ENCODE measurements around the gene FGD6. TPM values are rescaled to one million over a fixed set of nuclear protein-coding genes. Genes with fewer than 3 reads are reported as not detected.

Gene FGD6
- total RNA-seq, 2 donors from 2014 or later, result 9.8 to 21.8 TPM

- DNase-seq, result no peak
- no peak overlapping the region for H3K9ac ChIP-seq (ENCODE audit: low read depth in 2 of 2, low read length in 2 of 2)
- intact Hi-C loops (cut with DNase I), result no loop called here
- no peaks in the 10 kb centered on the region for H3K27me3 ChIP-seq
- TF ChIP-seq CTCF (IDR thresholded peaks at IDR 0.05), result no peak
- no peaks in the 10 kb centered on the region for H3K36me3 ChIP-seq
- H3K4me1 ChIP-seq, result peaks cover 3% of the 10 kb centered on the region
- no peak overlapping the region for H3K27ac ChIP-seq
- no peak overlapping the region for H3K4me3 ChIP-seq
- H3K9me3 ChIP-seq, result no peaks in the 10 kb centered on the region
Observed at GRCh38 chr12:95192271-95192670, 25.0 kb downstream of the FGD6 start.

- intact Hi-C loops (cut with DNase I), result no loop called here
- no peak for TF ChIP-seq CTCF (IDR thresholded peaks at IDR 0.05)
- H3K4me1 ChIP-seq, result peaks cover 3% of the 10 kb centered on the region
- no peak overlapping the region for H3K4me3 ChIP-seq
- no peaks in the 10 kb centered on the region for H3K36me3 ChIP-seq
- no peak overlapping the region for H3K27ac ChIP-seq
- H3K9ac ChIP-seq (ENCODE audit: low read depth in 2 of 2, low read length in 2 of 2), result no peak overlapping the region
- no peaks in the 10 kb centered on the region for H3K9me3 ChIP-seq
- no peaks in the 10 kb centered on the region for H3K27me3 ChIP-seq
- no peak for DNase-seq
Observed at GRCh38 chr12:95191060-95191696, 26.1 kb downstream of the FGD6 start.

- Histone ChIP-seq H3K4me3 (no peak overlapping the region), H3K27me3 (no peaks in the 10 kb centered on the region), H3K27ac (no peak overlapping the region), H3K36me3 (no peaks in the 10 kb centered on the region), H3K9me3 (no peaks in the 10 kb centered on the region), H3K4me1 (peaks cover 3% of the 10 kb centered on the region), H3K9ac (ENCODE audit: low read depth in 2 of 2, low read length in 2 of 2) (no peak overlapping the region)
- intact Hi-C loops (cut with DNase I), result no loop called here
- no peak for DNase-seq
- TF ChIP-seq CTCF (IDR thresholded peaks at IDR 0.05), result no peak
Observed at GRCh38 chr12:95187865-95188415, 29.3 kb downstream of the FGD6 start.

DNA sequence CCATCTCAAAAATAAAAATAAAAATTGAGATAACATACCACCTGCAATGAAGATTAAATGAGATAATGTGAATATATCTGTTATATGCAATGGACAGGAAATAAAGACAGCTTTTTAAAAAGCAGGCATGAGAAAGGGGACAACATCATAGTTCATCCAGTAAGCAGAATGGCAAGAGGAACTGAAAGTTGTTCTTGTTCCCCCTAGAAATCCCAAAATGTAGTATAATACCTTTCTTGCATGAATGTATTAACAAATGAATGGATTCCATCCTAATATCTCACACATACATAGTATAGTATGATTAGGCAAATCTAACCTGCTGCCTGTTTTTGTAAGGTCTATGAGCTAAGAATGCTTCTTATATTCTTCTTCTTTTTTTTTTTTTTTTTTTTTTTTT lies 31.4 kb downstream of the FGD6 start:
- Histone ChIP-seq H3K27me3 (no peaks in the 10 kb centered on the region), H3K4me1 (no peaks in the 10 kb centered on the region), H3K4me3 (no peak overlapping the region), H3K27ac (no peak overlapping the region), H3K9me3 (no peaks in the 10 kb centered on the region), H3K36me3 (no peaks in the 10 kb centered on the region), H3K9ac (ENCODE audit: low read depth in 2 of 2, low read length in 2 of 2) (no peak overlapping the region)
- no peak for TF ChIP-seq CTCF (IDR thresholded peaks at IDR 0.05)
- intact Hi-C loops (cut with DNase I), result no loop called here
- DNase-seq, result no peak

DNA sequence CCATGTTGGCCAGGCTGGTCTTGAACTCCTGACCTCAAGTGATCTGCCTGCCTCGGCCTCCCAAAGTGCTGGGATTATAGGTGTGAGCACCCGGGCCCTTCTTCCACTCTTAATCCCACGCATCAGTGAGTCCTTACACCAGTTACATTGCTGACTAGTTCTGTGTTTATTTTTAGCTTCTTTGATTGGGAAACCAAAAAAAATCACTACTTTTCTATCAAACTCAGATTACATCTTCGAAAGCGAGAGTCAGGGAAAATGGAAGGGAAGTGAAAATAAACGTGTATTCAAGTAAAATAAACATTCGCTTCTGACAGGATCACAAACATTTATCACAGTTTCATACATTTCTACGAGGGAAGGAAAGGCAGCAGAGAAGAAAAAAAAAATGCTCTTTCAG lies 32.2 kb downstream of the FGD6 start:
- Histone ChIP-seq H3K9ac (ENCODE audit: low read depth in 2 of 2, low read length in 2 of 2) (no peak overlapping the region), H3K9me3 (no peaks in the 10 kb centered on the region), H3K4me1 (no peaks in the 10 kb centered on the region), H3K27me3 (no peaks in the 10 kb centered on the region), H3K27ac (no peak overlapping the region), H3K4me3 (no peak overlapping the region), H3K36me3 (no peaks in the 10 kb centered on the region)
- no peak for TF ChIP-seq CTCF (IDR thresholded peaks at IDR 0.05)
- intact Hi-C loops (cut with DNase I), result no loop called here
- DNase-seq, result no peak
